HG03280 (cell line): ENCODE data around the gene KLK2.

ENCODE experiments used
- ATAC-seq: cut with Tn5 transposase; IDR thresholded peaks from one replicate; pipeline ENCODE4 v1.9.1; 2021; ENCODE audit warnings: mild to moderate bottlenecking, moderate library complexity; ENCODE audit not compliant: unreplicated experiment

The KLK2 gene

DNA sequence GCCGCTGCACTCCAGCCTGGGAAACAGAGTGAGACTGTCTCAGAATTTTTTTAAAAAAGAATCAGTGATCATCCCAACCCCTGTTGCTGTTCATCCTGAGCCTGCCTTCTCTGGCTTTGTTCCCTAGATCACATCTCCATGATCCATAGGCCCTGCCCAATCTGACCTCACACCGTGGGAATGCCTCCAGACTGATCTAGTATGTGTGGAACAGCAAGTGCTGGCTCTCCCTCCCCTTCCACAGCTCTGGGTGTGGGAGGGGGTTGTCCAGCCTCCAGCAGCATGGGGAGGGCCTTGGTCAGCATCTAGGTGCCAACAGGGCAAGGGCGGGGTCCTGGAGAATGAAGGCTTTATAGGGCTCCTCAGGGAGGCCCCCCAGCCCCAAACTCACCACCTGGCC is at the start of gene KLK2:
Gene KLK2, plus strand, starts transcription at position 384 of the 400 bp plus-strand sequence. CDS start 35 bp downstream, outside the sequence.
- no peak for ATAC-seq

DNA sequence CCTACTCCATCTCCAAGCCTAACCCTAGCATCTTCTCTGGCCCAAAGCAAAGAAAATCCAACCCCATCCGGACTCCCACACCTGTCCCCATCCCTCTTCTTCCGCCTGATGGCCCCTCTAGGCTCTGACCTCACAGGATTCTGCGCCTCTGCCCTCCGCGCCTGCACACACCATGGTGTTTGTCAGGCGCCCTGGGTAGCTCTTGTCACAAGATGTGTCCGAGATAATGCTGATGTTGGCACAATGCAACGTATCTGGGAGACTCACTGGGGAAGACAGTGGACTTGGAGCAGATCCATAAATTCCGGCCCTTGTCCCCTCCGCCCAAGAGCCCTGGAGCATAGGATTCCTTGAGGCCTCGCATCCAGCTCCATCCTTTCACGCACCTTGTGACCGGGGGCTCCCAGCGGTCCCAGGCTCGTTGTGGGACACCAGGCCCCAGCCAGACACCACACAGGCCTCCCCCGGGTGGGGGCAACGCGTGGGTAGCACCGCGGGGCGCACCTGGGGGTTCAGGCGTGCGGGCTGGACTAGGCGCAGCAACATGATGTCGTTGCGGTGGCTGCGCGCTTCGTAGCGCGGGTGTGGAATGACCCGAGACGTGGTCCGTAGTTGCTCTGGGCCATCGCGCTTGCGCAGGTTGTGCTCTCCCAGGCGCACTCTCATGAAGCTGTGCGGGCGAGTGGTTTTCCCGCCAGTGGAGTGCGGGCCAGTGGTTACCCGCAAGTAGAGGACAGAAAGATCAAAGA is 46.6 kb upstream of the KLK2 start:
- ATAC-seq: no peak

DNA sequence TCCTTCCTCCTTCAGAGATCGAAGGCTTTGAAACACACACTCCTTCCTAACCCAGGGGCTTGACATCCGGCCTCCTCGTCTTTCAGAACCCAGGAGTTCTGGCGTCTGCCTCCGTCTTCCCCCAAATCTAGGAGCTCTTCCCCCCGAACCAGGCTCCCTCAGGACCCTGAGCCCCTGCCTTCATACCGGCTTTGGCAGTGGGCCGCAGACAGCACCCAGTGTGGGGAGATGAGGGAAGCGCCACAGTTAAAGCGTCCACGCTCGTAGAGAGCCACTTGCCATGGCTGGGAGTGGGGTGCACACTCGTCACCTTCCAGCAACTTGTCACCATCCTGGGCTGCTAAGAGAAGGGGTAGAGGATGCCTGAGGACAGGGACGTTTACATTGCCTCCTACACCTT is 45.8 kb upstream of the KLK2 start:
- no peak for ATAC-seq

GRCh38 chr19:50829801-50830200 is 43.4 kb upstream of the KLK2 start:
- no peak for ATAC-seq

GRCh38 chr19:50830266-50831025 is 42.8 kb upstream of the KLK2 start:
- no peak for ATAC-seq

GRCh38 chr19:50831026-50831396 is 42.2 kb upstream of the KLK2 start:
- no peak for ATAC-seq

DNA sequence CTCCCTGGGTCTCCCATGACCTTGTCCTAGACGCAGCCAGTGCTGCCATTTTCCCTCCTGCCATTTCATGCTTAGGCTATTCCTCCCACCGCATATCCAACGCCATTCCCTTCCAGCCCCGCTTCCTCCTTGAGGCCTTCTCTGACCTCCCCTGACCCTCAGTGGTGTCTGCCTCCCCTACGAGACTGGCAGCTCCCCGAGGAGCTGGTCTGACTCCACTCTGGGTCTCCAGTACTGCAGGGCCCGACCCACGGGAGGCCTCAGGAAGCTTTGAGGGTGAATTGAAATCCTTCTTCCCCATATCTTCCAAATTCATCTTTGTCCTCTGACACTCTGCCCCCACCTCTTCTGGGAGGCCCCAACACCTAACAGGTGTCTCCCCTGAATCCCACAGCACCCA is 40.6 kb upstream of the KLK2 start:
- ATAC-seq: no peak

GRCh38 chr19:50833117-50833801 is 40.0 kb upstream of the KLK2 start, which contains the start of gene KLK15:
Gene KLK15, minus strand, starts transcription at chr19:50833574. Its CDS starts 2,082 bp downstream, at chr19:50831492.
- ATAC-seq: no peak

DNA sequence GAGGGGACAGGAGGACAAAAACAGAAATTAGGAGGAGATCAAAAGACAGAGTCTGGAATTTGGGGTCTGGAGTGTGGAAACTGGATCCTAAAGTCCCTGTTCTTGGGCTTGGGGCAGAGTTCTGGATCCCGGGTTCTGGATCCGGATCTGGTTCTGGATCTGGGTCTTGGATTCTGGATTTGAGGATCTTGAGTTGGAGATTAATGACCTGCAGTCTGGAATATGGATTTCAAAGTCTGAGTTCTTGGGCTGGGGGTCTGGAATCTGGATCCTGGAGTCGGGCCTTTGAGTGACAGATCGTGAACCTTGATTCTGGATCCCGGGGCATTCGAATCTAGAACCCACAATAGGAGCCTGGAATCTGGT is 39.5 kb upstream of the KLK2 start:
- ATAC-seq: no peak

DNA sequence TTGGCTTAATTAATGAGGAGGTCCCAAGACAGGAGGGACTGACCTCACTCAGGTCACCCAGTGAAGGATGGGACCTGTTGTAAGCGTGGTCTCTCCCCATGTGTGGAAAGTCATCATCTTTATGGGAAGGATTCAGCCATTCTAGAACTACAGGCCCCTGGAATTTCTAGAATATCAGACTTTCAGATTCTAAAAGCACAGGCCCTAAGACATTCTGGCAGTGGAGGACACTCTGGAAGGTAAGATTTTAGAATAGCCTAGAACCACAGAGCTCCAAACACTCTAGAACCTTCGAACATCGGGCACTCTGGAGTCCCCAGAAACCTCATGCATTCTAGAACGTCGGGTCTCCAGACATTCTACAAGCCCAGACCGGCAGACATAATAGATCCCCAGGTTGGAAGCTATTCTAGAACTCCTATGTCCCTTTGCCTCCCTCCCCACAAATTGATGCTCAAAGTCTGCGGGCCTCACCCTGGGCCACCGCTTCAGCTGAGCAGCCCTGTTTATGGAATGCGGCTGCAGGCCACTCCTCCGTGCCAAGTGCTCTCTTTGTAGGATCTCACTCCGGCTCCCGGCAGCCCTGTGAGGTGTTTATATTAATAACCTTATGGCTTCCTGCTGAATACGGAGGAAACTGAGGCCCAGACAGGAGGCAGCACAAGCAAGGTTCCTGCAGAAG is 38.0 kb upstream of the KLK2 start:
- ATAC-seq: no peak

- ATAC-seq: peak; percentile 83
These were observed 37.3 kb upstream of the KLK2 start for GRCh38 chr19:50835785-50836542.

- ATAC-seq: no peak
These were observed 36.6 kb upstream of the KLK2 start for GRCh38 chr19:50836543-50837195.

- ATAC-seq: no peak
These were observed 35.9 kb upstream of the KLK2 start for GRCh38 chr19:50837300-50837699.

- no peak for ATAC-seq
These were observed 35.0 kb upstream of the KLK2 start for GRCh38 chr19:50838239-50838638.

DNA sequence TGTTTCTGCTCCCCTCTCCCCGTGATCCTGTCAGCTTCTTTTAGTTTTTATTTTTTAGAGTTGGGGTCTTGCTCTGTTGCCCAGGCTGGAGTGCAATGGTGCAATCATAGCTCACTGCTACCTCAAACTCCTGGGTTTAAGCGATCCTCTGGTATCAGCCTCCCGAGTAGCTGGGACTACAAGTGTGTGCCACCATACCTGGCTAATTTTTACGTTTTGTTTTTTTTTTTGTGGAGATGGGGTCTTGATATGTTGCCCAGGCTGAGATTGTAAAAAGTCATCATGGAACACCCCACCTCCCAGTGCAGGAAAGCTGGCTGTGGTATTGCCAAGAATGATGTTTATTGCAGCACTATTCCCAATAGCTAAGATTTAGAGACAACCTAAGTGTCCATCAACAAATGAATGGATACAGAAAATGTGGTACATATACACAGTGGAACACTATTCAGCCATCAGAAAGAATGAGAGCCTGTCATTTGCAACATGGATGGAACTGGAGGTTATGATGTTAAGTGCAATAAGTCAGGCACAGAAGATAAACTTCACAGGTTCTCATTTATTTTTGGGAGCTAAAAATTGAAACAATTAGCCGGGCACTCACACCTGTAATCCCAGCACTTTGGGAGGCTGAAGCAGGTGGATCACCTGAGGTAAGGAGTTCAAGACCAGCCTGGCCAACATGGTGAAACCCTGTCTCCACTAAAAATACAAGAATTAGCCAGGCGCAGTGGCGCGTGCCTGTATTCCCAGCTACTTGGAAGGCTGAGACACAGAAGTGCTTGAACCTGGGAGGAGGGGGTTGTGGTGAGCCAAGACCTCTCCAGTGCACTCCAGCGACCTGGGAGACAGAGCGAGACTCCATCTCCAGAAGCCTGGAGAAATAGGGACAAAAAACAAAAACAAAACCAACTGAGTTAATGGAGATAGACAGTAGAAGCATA is 33.3 kb upstream of the KLK2 start:
- ATAC-seq: no peak

GRCh38 chr19:50842130-50842529 is 31.1 kb upstream of the KLK2 start:
- ATAC-seq: no peak

GRCh38 chr19:50843205-50843604 is 30.0 kb upstream of the KLK2 start:
- no peak for ATAC-seq

- no peak for ATAC-seq
These were observed 29.5 kb upstream of the KLK2 start for GRCh38 chr19:50843701-50844221.
